HL-60 (cell line): ENCODE data around the gene ZRANB2.

ENCODE experiments used
- GABPA ChIP-seq: IDR thresholded peaks from 2 replicates; pipeline ENCODE4 v1.6.1; 2012; ENCODE audit warnings: low read depth
- POLR2AphosphoS5 ChIP-seq: IDR thresholded peaks from 2 replicates; pipeline ENCODE4 v1.6.1; 2012; ENCODE audit warnings: low read depth
- SPI1 ChIP-seq: IDR thresholded peaks from 2 replicates; pipeline ENCODE4 v1.6.1; 2012; ENCODE audit warnings: low read depth, mild to moderate bottlenecking, borderline replicate concordance
- TF ChIP-seq, protein P1 (sequence below): IDR thresholded peaks from one replicate; pipeline ENCODE4 v1.5.1; 2011; ENCODE audit warnings: low read length, control low read depth, inconsistent platforms; ENCODE audit not compliant: insufficient read depth
- TF ChIP-seq, protein P2 (sequence below): IDR thresholded peaks from 2 replicates; pipeline ENCODE4 v1.6.1; 2012; ENCODE audit warnings: low read depth; ENCODE audit not compliant: insufficient replicate concordance

DNA sequence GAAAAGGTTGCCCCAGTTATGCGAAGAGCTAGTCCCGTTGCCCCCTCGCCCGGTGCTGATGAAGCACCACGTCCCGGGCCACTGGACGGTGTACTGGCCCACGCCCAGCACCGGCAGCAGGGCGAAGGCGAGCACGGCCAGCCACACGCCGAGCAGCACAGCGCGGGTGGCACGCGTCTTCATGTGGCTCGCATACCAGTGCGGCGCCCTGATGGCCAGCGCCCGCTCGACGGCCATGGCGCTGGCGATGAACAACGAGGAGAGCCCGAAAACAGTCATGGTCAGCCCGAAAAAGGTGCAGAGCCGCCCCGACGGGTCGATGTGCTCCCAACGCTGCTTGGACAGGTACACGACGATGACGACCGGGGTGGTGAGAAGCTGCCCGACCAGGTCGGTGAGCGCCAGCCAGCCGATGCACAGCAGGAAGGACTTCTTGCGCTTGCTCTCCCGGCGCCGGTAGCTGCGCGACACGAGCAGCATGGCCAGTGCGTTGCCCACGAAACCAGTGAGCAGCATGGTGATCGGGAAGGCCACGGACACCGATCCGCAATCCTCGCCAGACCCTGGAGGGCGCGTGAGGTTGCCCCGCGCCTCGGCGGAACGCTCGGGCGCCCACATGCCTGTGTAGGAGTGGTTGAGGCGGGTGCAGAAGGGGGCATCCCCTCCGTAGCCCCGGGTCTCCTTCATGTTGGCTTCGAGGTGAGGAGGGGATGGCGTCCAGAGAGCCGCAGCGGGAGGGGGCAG lies 33.8 kb downstream of the ZRANB2 start:
- TF ChIP-seq, protein P1, sequence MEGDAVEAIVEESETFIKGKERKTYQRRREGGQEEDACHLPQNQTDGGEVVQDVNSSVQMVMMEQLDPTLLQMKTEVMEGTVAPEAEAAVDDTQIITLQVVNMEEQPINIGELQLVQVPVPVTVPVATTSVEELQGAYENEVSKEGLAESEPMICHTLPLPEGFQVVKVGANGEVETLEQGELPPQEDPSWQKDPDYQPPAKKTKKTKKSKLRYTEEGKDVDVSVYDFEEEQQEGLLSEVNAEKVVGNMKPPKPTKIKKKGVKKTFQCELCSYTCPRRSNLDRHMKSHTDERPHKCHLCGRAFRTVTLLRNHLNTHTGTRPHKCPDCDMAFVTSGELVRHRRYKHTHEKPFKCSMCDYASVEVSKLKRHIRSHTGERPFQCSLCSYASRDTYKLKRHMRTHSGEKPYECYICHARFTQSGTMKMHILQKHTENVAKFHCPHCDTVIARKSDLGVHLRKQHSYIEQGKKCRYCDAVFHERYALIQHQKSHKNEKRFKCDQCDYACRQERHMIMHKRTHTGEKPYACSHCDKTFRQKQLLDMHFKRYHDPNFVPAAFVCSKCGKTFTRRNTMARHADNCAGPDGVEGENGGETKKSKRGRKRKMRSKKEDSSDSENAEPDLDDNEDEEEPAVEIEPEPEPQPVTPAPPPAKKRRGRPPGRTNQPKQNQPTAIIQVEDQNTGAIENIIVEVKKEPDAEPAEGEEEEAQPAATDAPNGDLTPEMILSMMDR, result no peak
- no peak for TF ChIP-seq POLR2AphosphoS5
- TF ChIP-seq, protein P2, sequence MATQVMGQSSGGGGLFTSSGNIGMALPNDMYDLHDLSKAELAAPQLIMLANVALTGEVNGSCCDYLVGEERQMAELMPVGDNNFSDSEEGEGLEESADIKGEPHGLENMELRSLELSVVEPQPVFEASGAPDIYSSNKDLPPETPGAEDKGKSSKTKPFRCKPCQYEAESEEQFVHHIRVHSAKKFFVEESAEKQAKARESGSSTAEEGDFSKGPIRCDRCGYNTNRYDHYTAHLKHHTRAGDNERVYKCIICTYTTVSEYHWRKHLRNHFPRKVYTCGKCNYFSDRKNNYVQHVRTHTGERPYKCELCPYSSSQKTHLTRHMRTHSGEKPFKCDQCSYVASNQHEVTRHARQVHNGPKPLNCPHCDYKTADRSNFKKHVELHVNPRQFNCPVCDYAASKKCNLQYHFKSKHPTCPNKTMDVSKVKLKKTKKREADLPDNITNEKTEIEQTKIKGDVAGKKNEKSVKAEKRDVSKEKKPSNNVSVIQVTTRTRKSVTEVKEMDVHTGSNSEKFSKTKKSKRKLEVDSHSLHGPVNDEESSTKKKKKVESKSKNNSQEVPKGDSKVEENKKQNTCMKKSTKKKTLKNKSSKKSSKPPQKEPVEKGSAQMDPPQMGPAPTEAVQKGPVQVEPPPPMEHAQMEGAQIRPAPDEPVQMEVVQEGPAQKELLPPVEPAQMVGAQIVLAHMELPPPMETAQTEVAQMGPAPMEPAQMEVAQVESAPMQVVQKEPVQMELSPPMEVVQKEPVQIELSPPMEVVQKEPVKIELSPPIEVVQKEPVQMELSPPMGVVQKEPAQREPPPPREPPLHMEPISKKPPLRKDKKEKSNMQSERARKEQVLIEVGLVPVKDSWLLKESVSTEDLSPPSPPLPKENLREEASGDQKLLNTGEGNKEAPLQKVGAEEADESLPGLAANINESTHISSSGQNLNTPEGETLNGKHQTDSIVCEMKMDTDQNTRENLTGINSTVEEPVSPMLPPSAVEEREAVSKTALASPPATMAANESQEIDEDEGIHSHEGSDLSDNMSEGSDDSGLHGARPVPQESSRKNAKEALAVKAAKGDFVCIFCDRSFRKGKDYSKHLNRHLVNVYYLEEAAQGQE, result no peak
- no peak for TF ChIP-seq GABPA
- TF ChIP-seq SPI1, result no peak
